NCI-H82 treated with DMSO at 0.1 percent for 48 hours (cell line): ENCODE measurements around the gene ABCF2.

Experiments
- DNase-seq: peaks from one replicate; lab custom pipeline; 2025; ENCODE audit not compliant: unreplicated experiment; lab: John Stamatoyannopoulos, UW

Gene ABCF2

GRCh38 chr7:151242159-151243044, 15.4 kb upstream of the ABCF2 start:
- DNase-seq = no peak

- DNase-seq = no peak
Observed at GRCh38 chr7:151241755-151242096, 14.7 kb upstream of the ABCF2 start.

- no peak for DNase-seq
Observed at GRCh38 chr7:151240942-151241754, 14.1 kb upstream of the ABCF2 start.

GRCh38 chr7:151240536-151240935, 13.5 kb upstream of the ABCF2 start:
- no peak for DNase-seq

DNA sequence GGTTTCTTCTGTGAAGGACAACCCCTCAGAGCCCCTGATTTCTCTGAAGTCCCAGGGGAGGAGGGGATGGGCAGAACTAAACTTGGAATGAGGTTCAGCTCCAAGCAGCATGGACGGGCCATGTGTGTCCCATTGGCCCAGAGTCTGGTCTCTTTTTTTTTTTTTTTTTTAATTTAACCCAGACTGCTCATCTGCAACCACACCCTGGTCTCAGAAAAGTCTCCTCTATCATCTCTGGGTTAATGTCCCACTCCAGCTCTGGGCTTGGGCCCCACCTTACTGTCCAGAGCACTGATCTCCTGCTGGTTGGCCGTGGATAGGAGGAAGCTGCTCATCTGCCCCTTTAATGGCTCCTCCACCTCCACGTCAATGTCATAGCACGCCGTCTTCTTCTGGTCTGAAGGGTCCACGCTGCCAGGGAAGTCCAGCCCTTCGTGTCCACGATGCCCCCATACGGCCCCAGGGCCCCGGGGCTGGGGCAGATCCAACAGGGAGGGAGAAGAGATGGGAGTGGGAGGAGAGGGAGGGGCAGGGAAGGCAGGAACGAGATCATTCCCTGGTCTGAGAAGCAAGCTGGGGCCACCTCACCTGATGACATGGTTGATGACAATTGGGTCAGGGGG, 12.9 kb upstream of the ABCF2 start:
- no peak for DNase-seq

- no peak for DNase-seq
Observed at GRCh38 chr7:151238924-151239836, 12.2 kb upstream of the ABCF2 start.

- DNase-seq = no peak
Observed at GRCh38 chr7:151238190-151238810, 11.3 kb upstream of the ABCF2 start.

- DNase-seq = no peak
Observed at GRCh38 chr7:151237244-151238189, 10.5 kb upstream of the ABCF2 start.

DNA sequence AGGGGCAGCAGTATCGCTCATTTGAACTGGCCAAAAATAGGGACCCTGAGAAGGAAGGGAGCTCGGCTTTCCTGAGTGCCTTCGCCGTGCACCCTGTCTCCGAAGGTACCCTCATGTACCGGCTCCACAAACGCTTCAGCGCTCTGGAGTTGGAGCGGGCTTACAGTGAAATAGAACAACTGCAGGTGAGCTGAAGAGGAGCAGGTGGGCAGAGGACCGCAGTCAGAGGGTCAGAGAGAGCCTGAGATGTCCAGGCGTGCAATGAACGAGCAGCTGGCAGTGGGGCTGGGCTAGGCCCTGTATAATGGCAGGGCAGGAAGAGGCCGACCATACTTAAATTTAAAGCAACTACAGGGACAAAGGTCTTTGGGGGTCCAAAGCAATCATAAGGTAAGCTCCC, 9.4 kb upstream of the ABCF2 start:
- DNase-seq = no peak

DNA sequence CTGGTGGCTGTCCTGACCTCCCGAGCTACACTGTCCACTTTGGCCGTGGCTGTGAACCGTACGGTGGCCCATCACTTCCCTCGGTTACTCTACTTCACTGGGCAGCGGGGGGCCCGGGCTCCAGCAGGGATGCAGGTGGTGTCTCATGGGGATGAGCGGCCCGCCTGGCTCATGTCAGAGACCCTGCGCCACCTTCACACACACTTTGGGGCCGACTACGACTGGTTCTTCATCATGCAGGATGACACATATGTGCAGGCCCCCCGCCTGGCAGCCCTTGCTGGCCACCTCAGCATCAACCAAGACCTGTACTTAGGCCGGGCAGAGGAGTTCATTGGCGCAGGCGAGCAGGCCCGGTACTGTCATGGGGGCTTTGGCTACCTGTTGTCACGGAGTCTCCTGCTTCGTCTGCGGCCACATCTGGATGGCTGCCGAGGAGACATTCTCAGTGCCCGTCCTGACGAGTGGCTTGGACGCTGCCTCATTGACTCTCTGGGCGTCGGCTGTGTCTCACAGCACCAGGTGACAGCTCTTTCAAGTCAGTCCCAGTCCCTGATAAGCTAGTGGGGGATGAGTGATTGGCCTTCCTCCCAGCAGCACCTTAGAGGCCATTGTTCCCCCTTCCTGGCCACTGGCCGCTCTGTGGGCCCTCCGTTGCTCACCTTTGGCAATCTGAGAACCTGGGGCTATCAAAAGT, 8.2 kb upstream of the ABCF2 start:
- DNase-seq = no peak

- no peak for DNase-seq
Observed at GRCh38 chr7:151233804-151234203, 6.8 kb upstream of the ABCF2 start.

- no peak for DNase-seq
Observed at GRCh38 chr7:151232917-151233701, 6.1 kb upstream of the ABCF2 start.

DNA sequence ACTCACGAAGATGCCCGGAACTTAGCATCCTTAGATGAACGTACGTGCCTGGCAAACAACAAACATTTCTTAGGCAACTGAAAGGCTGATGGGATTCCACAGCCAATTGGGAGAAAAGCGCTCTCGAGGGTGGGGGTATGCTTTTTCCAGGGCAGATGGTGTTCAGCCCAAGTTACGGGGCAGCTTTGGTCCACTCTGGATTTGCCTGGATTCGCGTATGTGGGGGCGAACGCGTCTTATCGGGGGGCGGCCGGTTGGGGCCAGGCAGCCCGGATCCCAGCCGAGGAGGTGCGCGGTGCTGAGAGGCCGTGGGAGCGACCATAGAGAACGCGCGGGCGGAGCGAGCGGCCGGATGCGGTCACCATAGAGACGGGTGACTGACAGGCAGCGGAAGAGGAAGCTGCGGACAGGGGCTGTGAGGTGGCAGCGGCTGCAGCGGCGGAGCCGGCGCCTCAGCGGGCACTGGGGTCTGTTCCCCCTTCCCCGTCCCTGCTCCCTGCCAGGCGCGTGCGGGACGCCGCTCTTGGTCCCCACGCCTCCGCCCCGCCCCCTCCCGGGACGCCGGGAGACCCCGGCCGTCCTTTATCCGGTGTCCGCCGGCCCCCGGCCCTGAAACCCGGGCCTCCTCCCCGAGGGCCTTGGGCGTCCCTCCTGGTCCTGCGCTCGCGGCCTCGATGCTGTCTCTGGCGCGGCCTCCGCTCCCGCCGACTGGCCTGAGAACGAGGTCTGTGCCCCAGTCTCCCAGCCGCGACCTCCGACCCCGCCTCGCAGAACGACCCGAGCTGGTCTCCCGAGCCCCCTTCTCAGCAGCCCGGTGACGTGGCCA, 5.3 kb upstream of the ABCF2 start, which contains the start of gene CHPF2:
CHPF2 (plus strand) TSS at position 393 of the 826 bp plus-strand sequence. CDS start 1,529 bp downstream, outside the sequence.
- DNase-seq = peak; percentile 55

DNA sequence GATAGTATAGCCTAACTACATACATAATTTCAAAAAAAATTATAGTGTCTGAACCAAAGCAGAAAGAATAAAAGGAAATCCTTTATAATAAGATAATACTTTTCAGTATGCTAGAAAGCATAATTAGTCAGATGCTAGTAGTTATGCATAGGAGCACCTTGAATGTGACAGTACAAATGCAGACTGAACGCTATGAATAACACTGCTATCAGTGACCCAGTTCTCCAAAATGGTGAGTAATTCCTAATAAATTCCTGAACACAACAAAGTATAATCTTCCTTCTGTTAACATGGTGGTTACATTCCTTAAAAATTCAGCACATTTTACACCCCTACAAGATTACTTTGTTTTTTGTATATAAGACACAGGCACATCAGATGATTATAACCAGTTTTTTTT, 4.1 kb upstream of the ABCF2 start:
- DNase-seq = no peak

DNA sequence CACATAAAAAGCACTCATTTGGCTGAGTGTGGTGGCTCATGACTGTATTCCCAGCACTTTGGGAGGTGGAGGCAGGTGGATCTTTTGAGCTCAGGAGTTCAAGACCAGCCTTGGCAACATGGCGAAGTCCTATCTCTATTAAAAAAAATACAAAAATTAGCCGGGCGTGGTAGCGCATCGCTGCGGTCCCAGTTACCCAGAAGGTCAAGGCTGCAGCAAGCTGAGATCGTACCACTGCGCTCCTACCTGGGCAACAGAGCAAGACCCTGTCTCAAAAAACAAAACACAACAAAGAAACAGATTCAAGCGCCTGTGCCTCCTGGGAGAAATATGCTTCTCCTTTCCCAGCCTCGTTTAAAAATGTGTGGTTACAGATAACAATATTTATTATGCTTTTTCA, 2.2 kb upstream of the ABCF2 start:
- DNase-seq = no peak

DNA sequence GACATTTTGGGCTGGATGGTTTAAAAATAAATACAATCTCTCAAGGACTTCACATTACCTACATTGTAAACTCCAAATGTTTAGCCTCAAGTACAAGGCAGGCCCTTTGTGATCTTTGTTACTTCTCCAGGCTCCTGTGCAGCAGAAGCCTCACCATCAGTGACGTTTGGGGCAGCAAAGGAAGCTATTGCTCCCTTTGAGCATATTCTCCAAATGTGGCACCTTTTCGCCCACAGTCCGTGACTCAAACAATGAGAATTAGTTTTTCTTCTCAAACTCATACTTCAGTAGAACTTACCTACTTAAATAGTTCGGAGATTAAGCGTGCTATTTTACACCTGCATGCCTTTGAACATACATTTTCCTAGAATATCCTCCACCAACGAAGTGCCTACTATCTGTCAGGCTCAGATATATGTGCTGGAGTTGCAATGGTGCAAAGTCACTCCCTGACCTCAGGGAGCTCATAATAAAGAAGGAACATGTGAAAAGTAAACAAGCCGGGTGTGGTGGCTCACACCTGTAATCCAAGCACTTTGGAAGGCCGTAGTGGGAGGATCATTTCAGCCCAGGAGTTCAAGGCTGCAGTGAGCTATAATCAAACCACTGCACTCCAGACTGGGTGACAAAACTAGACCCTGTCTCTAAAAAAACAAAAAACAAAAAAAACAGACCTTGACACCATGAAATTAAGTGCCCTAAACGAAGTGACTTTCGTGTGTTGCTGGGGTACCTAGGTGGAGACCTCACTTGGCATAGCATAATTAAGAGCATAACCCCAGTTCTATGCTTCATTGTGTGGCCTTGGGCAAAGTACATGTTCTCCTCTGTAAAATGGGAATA, 1.2 kb upstream of the ABCF2 start:
- no peak for DNase-seq
